AG10803 (cell line): ENCODE data around the gene PTPRM.

Source experiments
- DNase-seq: peaks from one replicate; pipeline ENCODE4 v3.0.0; 2010; ENCODE audit warnings: low read depth
- H3K4me3 ChIP-seq: 2 replicates; pipeline ENCODE4 v1.5.1; 2011; ENCODE audit warnings: mild to moderate bottlenecking, low read length, control low read depth
- TF ChIP-seq, protein P1 (sequence below): conservative IDR thresholded peaks from 2 replicates; pipeline ENCODE4 v1.5.1; 2011; ENCODE audit warnings: mild to moderate bottlenecking, low read length, control low read depth, inconsistent platforms

PTPRM gene

DNA sequence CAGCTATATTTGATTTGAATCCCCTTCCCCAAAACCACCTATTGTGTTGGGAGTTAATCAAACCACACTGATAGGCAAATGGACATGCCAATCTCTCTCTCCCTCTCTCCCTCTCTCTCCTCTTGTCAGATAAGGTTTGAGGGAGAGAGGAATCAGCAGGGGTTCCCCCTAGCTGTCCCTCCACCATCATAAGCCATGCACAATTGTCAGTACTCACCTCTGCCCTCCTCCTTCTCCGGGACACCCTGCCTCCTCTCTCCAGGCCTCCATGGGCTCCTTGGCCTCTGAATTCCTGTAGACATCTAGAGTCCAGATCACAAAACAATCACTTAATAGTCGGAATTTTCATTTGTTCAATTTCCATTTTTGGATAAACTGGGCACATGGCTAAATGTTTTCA, 798.4 kb downstream of the PTPRM start:
- H3K4me3 ChIP-seq: no peak overlapping the region
- no peak for DNase-seq
- TF ChIP-seq, protein P1, sequence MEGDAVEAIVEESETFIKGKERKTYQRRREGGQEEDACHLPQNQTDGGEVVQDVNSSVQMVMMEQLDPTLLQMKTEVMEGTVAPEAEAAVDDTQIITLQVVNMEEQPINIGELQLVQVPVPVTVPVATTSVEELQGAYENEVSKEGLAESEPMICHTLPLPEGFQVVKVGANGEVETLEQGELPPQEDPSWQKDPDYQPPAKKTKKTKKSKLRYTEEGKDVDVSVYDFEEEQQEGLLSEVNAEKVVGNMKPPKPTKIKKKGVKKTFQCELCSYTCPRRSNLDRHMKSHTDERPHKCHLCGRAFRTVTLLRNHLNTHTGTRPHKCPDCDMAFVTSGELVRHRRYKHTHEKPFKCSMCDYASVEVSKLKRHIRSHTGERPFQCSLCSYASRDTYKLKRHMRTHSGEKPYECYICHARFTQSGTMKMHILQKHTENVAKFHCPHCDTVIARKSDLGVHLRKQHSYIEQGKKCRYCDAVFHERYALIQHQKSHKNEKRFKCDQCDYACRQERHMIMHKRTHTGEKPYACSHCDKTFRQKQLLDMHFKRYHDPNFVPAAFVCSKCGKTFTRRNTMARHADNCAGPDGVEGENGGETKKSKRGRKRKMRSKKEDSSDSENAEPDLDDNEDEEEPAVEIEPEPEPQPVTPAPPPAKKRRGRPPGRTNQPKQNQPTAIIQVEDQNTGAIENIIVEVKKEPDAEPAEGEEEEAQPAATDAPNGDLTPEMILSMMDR: no peak

DNA sequence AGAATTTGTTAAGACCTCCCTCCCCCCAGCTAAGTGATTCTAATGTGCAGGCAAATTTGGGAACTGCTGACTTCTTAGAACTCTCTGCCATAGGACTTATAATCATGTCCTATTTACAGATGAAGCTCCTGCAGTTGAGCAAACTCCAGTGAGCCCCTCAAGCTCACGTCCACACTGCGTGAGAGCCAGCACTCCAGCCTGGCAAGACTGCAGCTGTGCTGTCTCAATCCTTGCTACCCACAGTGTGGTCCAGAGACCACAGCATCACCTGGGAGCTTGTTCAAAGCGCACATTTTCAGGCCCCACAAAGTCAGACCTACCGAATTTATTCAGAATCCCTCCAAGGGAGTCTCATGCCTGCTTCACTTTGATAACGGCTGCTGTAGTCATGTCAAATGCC, 799.0 kb downstream of the PTPRM start:
- no peak for DNase-seq
- TF ChIP-seq, protein P1: no peak
- H3K4me3 ChIP-seq: no peak overlapping the region

DNA sequence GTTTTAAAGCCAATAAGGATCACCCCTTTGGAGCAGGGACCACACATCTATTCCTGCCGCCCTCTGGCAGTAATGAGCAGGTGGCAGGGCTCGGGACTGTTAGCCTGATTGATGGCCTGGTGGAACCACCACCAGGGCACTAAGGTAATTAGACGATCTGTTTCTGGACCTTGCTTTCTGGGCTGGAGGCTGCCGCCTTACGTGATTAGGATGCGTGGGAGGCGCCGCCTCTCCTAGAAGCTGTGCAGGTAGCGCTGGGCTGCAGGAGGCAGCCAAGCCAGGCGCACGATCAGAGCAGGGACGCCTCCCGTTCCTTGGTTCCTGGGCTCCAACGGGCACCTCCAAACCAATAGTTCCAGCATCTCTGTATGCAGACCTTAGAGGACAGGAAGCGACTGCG, 799.5 kb downstream of the PTPRM start:
- H3K4me3 ChIP-seq: no peak overlapping the region
- no peak for DNase-seq
- TF ChIP-seq, protein P1: no peak

DNA sequence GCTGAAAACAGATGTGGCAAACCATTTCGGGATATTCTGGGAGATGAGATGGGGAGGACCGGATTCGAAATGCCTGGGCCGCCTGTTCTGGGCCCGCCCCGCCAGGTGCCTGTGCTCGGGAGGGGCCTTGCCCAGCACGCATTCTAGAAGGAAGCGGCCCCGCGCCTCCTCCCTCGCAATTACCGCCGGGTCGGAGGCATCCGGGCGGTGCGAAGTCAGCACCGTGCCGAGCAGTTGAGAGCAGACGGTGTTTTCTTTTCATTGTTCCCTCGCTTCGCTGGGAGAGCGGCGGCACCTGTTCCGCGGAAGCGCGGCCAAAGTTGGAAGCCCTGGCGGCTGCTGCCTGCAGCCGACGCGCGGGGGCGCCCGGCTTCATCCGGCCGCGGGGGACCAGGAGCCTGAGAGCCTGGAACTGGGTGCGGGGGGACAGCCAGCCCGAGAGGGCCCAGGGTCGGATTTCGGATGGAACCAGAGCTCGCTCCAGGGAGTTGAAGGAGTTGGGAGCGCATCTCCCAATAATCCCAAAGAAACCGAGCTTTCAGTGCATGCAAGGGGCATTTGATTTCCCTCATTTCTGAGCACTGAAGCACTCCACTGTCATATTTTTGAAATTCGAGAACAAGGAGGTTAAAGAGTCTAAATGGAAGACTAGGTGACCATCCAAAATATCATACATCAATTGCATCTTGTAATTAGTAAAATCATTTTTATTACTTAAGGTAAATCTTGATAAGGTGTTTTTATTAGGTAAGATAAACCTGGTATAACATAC, 800.3 kb downstream of the PTPRM start:
- TF ChIP-seq, protein P1: peak; percentile 30
- peak overlapping the region; percentile 24; the same call in 1 of the 2 replicates for H3K4me3 ChIP-seq
- DNase-seq: no peak

DNA sequence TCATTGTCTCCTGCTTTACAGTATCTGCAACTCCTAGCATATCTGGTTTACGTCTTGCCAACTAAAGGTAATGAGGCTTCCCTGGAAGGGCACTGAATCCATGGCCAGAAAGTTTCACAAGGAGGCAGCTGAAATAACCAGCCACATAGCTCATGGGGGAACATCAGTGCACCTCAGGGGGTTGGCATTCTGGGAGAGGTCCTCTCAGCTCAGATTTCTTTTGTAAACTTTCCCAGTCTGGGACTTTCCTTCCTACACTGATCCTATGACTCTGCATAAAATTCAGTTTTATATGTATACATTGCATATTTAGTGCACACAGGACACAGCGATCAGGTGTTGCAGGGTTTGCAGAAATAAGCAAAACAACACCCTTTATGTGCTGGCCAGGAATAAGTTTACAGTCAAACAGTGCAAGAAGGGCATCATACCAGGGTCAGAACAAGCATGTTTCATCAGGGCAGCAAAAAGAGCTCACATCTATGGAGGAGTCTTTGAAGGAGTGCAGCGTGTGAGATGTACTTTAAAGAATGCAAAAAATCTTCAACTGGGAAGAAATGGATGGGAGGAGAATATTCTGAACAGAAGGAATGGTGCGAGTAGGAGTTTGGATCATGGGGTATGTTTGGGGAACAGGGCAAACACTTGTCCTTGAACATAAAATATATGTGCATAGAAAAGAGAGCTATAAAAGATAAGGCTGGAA, 801.5 kb downstream of the PTPRM start:
- TF ChIP-seq, protein P1: no peak
- H3K4me3 ChIP-seq: no peak overlapping the region
- no peak for DNase-seq

DNA sequence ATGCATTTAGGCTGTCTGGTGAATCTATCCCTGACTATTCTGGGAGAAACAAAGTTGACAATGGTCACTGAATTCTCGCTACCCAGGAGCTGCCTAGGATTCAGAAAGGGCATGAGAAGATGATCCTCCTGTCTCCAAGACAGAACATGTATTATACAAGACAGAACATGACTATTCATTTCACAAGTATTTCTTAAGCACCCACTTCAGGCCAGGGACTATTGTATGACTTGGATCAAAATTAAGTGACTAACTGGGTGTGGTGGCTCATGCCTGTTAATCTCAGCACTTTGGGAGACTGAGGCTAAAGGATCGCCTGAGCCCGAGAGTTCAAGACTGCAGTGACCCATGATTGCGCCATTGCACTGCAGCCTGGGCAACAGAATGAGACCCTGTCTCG, 806.4 kb downstream of the PTPRM start:
- no peak overlapping the region for H3K4me3 ChIP-seq
- DNase-seq: no peak
- TF ChIP-seq, protein P1: no peak

DNA sequence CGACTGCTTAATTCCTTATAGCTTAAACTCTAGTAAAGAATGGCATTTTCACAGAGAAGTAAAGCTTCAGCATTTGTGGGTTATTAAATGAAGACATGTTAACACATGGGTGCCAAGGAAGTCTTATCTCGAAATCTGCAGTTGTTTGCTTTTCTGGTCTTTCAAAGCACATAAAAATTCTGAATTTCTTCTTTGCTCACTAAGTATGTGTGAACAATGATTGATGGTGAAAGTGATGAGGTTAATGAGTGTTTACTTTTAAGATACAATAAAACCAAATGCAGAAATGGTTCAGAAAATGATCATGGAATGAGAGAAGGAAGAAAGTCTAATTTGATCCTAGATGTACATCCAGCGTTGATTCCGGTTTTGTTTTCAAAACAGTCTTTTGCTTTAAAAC, 807.6 kb downstream of the PTPRM start:
- TF ChIP-seq, protein P1: no peak
- DNase-seq: no peak
- no peak overlapping the region for H3K4me3 ChIP-seq
